Measurements from ENCODE around the gene LTN1.

GRCh38 chr21:28953247-28953646 is 39.4 kb downstream of the LTN1 start:
- TF ChIP-seq POLR2A (IDR thresholded peaks at IDR 0.05; ENCODE audit: low read length) (no peak), GATA1 (IDR thresholded peaks at IDR 0.05; ENCODE audit: low read depth, low read length) (no peak)
